ENCODE measurements around the gene PRKAR1B.

The PRKAR1B gene

GRCh38 chr7:741191-741671 is 14.2 kb upstream of the PRKAR1B start:
- no peak for DNase-seq

GRCh38 chr7:739983-740942 is 13.2 kb upstream of the PRKAR1B start:
- no peak for DNase-seq

GRCh38 chr7:739455-739982 is 12.4 kb upstream of the PRKAR1B start:
- no peak for DNase-seq

GRCh38 chr7:738723-739454 is 11.8 kb upstream of the PRKAR1B start:
- DNase-seq: no peak

GRCh38 chr7:738241-738640 is 11.2 kb upstream of the PRKAR1B start:
- DNase-seq: no peak

DNA sequence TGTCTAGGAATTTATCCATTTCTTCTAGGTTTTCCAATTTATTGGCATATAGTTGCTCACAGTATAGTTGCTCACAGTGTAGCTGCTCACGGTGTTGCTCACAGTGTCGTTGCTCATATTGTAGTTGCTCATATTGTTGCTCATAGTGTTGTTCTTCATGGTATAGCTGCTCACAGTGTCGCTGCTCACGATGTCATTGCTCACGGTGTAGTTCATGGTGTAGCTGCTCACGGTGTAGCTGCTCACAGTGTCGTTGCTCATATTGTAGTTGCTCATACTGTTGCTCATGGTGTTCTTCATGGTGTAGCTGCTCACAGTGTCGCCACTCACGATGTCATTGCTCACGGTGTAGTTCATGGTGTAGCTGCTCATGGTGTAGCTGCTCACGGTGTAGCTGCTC is 7.7 kb upstream of the PRKAR1B start:
- DNase-seq: no peak

DNA sequence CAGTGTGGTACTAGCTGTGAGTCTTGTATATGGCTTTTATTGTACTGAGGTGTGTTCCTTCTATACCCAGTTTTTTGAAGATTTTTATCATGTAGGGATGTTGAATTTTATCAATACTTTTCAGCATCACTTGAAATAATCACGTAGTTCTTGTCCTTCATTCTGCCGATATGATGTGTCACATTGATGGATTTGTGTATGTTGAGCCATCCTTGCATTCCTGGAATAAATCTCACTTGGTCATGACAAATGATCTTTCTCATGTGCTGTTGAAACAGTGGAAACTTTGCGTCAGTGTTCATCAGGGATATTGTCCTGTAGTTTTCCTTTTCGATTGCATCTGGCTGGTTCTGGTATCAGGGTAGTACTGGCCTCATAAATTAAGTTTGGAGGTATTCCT is 7.1 kb upstream of the PRKAR1B start:
- DNase-seq: no peak

DNA sequence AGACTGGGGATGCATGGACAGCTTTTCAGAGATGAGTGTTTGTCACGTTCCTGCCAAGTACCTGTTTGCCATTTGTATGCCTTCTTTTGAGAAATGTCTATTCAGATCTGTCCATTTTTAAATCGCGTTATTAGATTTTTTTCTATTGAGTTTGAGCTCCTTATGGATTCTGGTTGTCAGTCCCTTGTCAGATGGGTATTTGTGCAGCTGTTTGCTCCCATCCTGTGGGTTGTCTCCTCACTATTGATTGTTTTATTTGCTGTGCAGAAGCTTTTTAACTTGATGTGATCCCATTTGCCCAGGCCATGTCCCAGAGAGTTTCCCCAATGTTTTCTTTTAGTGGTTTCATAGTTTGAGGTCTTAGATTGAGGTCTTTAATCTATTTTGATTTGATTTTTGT is 5.5 kb upstream of the PRKAR1B start:
- no peak for DNase-seq

DNA sequence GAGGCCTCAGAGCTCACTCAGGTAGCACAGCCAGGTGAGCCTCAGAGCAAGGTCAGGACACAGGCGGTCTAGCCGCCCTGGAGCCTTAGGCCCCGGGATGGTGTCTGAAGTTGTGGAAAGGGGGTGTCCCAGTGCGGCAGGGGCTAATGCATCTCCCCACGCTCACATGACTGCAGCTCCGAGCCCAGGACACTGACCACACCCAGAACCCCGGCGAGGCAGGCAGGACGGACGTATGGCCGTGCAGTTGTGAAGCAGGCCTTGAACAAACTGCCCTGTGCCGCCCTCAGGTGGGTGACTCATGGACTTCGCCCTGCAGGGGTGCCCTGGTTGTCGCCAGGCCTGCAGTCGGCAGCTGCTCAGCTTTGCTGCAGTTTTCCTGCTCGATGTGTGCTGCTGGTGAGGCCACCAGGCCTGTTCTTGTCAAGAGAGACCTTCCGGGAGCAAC is 5.0 kb upstream of the PRKAR1B start:
- no peak for DNase-seq

- DNase-seq: no peak
Observed at GRCh38 chr7:731440-732085, 4.5 kb upstream of the PRKAR1B start.

DNA sequence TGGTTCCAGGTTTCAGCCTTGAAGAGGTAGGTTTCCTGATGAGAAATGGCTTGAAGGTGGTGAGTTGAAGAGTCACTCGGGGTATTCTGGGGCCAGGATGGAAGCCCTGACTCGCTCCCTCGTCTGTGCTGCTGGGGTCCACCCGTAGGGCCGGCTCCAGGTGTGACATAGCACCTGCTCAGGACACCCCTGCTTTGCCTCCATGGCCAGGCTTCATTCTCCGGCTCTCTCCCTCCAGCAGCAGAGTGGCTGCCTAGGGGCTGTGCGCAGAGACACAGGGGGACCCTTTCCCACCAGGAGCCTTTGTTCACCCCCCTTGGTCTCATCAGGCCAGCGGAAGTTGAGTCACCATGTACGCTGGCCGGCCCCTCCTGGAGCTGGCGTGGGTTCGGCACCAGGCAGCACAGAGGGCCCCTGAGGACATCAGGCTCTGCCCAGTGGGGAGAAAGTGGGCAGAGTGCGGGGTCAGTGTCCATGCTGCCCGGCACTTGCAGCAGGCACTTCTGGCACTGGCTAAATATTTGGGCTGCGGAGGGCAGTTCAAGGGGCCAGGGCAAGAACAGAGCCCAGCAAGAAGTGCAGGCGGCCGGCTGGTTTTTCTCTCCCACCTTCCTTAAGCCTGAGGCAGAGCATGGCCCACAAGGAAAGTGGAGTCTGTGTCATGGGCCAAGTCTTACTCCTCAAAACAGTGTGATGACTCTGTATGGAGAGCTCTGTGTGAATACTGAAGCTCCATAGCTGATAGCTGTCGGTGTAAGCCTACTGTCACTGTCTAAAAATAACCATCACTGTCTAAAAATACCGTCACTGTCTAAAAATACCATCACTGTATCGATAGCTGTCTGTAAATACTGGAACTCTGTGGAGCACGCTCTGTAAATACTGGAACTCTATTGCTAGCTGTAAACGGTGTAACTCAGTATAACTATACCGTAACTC is 3.7 kb upstream of the PRKAR1B start:
- DNase-seq: no peak

DNA sequence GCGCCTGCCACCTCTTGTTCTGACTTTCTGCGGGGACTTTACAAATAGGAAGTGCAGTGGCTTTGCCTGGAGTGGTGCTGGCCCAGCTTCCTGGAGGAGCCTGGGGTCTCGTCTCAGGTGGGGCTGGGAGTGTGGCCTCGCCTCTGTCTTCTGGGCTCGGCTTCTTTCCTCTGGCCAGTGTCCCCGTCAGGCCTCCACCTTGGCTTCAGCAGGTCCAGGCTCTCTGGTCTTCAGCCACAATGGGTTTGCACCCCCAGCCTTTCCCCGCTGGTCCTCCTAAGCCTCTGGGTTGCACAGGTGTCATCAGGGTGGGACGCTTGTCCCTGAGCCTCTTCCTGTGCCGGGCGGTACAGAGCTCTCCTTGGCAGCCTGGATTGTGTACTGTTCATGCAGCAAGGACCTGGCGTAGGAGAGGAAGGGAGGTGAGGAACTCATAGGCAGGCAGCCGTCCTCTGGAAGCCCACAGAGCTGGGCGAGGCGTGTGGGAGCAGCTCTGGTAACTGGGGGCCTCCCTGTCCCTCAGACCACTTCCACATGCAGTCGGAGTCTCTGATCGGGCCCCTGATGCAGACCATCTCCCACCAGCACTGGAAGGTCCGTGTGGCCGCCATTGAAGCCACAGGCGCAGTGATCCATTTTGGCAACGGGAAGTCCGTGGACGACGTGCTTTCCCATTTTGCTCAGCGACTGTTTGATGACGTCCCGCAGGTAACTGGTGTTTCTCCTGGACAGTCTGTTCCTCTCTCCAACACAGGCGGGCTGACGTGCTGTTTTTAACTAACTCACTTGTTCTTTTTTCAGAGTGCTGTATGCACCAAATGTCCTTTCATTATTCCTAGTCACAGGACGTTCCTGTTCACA is 2.3 kb upstream of the PRKAR1B start:
- DNase-seq: no peak

DNA sequence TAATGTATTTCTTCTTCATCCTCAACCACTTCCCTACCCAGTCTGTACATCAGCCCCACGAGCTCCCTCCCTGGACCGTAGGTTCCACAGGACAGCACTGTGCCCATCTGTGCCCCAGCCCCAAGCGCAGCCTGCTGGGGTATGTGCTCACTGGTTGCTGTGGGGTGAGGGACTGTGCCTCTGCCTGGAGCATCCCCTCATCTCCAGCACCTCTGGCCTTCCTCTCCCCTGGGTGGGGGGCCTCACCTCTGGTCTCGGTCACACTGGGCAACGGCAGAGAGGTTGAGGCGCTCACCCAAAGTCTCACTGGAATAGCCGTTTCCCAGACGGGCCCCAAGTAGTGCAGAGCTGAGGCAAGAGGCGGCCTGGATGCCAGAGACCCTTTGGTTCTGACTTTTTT is 1.5 kb upstream of the PRKAR1B start:
- no peak for DNase-seq

DNA sequence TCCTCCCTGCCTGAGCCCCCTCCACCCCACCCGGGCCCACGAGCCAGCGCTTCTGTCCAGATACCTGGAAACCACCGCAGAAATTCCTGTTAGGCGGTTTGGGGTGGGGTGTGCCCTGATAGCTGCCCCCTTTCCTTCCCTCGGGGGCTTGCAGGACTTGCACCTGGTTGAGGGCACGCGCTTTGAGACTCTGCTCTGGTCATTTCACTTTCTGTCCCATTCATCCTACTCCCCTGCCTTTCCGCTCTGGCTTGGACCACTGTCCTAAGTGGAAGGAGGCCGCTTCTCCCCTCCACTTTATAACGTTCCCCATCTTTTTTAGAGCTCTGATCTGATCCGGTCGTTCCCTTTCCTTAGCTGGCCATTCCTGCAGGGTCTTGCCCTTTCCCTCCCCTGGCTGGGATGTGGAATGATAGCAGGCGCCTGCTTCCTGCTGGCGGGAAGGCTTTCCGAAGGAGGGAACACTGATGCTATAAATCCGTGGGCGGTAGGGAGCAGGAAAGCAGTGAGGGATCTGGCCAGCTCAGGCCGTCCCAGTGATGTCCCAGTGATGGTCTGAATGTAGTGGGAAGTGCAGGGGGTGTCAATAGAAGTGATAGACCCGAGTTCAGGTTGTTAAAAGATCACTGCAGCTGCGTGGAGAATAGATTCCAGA is 852 bp upstream of the PRKAR1B start:
- DNase-seq: no peak

GRCh38 chr7:726854-727103 is 302 bp downstream of the PRKAR1B start:
- DNase-seq: no peak

- DNase-seq: peak in 55 of 56 donors; percentile 26 to 89 (median 70)
Observed at GRCh38 chr7:726084-726853, 812 bp downstream of the PRKAR1B start, which contains the start of gene DNAAF5. Gene DNAAF5, plus strand, starts transcription at chr7:726699. Its CDS starts 22 bp downstream, at chr7:726721.

DNA sequence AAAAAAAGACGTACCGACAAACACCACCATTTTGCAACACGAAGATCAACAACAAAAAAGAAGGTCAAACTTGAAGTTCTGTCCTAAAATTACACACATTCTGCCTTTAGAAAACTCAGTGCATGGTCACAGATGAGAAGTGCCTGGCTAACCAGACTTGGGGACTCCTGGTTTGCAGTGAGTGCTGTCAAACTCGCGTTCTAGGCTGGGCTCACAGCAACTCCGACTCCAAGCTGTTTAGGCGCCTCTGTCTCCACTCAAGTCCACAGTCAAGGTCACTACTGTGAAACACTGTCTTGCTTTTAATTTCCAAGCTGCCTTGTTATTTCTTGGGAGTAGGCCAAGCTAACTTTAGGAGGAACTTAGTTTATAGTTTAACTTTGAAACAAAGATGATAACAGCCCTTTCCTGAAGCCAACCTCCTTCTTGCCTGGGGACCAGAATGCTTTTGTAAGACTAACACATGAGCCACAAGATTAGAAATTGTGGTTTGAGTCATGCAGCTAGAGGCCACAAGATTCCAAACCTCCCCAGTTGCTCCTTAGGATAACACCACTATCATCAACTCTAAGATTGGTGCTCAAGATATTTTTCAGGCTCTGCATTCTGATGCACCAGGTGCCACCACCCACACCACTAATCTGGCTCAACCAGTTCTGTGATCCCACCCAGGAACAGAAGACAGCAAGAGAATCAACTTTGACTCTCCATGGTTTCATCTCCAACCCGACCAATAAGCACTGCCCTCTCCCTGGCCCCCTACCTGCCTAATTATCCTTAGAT is 1.7 kb downstream of the PRKAR1B start:
- no peak for DNase-seq

All from amygdala (tissue), 56 donors.